Ovary (tissue), 3 donors: ENCODE data around the gene PIAS4.

Experiments
- EP300 ChIP-seq: sonication (generic); formaldehyde crosslinking; IDR thresholded peaks from one replicate; pipeline ENCODE4 v1.6.1; 2017; ENCODE audit warnings: antibody characterized with exemption
- POLR2A ChIP-seq: fragments of 450-650 bp; IDR thresholded peaks from one replicate; pipeline ENCODE4 v1.6.1; 2017; ENCODE audit warnings: antibody characterized with exemption, mild to moderate bottlenecking, moderate library complexity
- TF ChIP-seq, protein P1 (sequence below), 3 donors: fragments of 450-650 bp in 2 of 3; fragments of 200-600 bp in 1 of 3; IDR thresholded peaks; one replicate each; pipeline versions ENCODE4 v1.5.1 to v1.8.0; 2016 to 2022; ENCODE audit warnings: antibody characterized with exemption in 3 of 3, mild to moderate bottlenecking in 1 of 3
- donor health status: DM: no; HTN: no; CAD: no.

DNA sequence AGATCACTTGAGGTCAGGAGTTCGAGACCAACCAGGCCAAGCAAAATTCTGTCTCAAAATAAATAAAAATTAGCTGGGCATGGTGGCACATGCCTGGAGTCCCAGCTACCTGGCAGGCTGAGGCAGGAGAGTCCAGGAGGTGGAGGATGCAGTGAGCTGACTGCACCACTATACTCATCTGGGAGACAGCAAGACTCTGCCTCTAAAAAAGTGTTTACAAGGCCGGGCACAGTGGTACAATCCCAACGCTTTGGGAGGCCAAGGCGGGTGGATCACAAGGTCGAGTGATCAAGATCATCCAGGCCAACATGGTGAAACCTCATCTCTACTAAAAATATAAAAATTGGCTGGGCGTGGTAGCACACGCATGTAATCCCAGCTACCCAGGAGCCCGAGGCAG, 32.4 kb upstream of the PIAS4 start:
- TF ChIP-seq, protein P1, sequence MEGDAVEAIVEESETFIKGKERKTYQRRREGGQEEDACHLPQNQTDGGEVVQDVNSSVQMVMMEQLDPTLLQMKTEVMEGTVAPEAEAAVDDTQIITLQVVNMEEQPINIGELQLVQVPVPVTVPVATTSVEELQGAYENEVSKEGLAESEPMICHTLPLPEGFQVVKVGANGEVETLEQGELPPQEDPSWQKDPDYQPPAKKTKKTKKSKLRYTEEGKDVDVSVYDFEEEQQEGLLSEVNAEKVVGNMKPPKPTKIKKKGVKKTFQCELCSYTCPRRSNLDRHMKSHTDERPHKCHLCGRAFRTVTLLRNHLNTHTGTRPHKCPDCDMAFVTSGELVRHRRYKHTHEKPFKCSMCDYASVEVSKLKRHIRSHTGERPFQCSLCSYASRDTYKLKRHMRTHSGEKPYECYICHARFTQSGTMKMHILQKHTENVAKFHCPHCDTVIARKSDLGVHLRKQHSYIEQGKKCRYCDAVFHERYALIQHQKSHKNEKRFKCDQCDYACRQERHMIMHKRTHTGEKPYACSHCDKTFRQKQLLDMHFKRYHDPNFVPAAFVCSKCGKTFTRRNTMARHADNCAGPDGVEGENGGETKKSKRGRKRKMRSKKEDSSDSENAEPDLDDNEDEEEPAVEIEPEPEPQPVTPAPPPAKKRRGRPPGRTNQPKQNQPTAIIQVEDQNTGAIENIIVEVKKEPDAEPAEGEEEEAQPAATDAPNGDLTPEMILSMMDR (IDR thresholded peaks at IDR 0.05) = no peak
- TF ChIP-seq EP300 (no peak), POLR2A (no peak)
